Endothelial cell of umbilical vein (primary cell): ENCODE measurements around the gene GLYAT.
"Not testable (repeated sequence)": the region's sequence is repeated elsewhere in the genome, so short reads cannot be mapped to it uniquely, and the experiment has no call there.

Experiments
- CTCF ChIP-seq, 2 donors: IDR thresholded peaks; 1 replicate in 1 of 2; 2 replicates in 1 of 2; pipeline ENCODE4 v1.5.1; 2011; ENCODE audit warnings: low read length in 2 of 2, mild to moderate bottlenecking in 2 of 2, moderate library complexity in 2 of 2, control low read depth in 1 of 2, inconsistent platforms in 1 of 2, low read depth in 1 of 2; ENCODE audit not compliant: insufficient read depth in 1 of 2; ENCODE audit errors: extremely low read depth in 1 of 2
- EZH2 ChIP-seq: IDR thresholded peaks from 2 replicates; pipeline ENCODE4 v1.6.1; 2012; ENCODE audit warnings: borderline replicate concordance, low read depth, mild to moderate bottlenecking, moderate library complexity, low read length, inconsistent platforms; ENCODE audit not compliant: severe bottlenecking
- JUN ChIP-seq: IDR thresholded peaks from 2 replicates; pipeline ENCODE4 v1.6.1; 2011; ENCODE audit warnings: borderline replicate concordance, low read depth; ENCODE audit not compliant: insufficient read length, insufficient read depth
- MAX ChIP-seq: IDR thresholded peaks from 2 replicates; pipeline ENCODE4 v1.6.1; 2011; ENCODE audit not compliant: insufficient read depth, insufficient read length
- MYC ChIP-seq: IDR thresholded peaks from one replicate; pipeline ENCODE4 v1.6.1; 2011; ENCODE audit warnings: mild to moderate bottlenecking, low read depth, low read length
- POLR2A ChIP-seq: IDR thresholded peaks from 2 replicates; pipeline ENCODE4 v1.6.1; 2012; ENCODE audit warnings: low read depth, mild to moderate bottlenecking, control low read depth, low read length
- POLR2AphosphoS5 ChIP-seq: IDR thresholded peaks from 2 replicates; pipeline ENCODE4 v1.6.1; 2012; ENCODE audit warnings: low read depth, mild to moderate bottlenecking, control low read depth, low read length, moderate library complexity; ENCODE audit not compliant: insufficient read depth

DNA sequence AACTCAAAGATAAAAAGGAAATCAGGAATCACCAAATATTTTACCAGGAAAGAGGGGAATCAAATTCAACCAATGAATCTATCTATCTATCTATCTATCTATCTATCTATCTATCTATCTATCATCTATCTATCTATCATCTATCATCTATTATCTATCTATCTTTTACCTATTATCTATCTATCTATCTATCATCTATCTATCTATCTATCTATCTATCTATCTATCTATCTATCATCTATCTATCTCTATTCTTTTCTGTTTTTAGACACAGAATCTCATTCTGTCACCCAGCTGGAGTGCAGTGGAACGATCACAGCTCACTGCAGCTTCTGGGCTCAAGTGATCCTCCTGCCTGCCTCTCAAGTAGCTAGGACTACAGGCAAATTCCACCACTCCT, 54.2 kb downstream of the GLYAT start:
- TF ChIP-seq POLR2A; CTCF (IDR thresholded peaks at IDR 0.05; ENCODE audit: extremely low read depth in 1 of 2, insufficient read depth in 1 of 2, low read depth in 1 of 2, low read length in 2 of 2); MYC; POLR2AphosphoS5; EZH2; MAX; JUN: not testable (repeated sequence)
